ENCODE data around the gene ENOX2.

Gene ENOX2

DNA sequence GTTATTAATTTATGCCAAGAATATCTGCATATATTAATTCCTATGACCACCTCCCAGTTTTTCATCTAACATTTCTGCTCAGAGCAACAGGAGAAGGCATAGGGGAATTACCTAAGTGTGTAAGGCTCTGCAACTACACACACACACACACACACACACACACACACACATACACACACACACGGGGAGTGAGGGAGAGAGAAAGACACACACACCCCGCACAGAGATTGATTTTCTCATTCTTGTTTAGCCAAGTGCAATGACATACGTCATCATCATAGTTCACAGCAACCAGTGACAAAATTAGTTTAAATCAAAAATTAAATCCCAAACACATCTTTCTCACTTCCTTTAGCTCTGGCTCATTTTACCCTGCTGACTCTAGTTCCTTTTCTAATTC is 298.1 kb downstream of the ENOX2 start:
- DNase-seq, result no peak

DNA sequence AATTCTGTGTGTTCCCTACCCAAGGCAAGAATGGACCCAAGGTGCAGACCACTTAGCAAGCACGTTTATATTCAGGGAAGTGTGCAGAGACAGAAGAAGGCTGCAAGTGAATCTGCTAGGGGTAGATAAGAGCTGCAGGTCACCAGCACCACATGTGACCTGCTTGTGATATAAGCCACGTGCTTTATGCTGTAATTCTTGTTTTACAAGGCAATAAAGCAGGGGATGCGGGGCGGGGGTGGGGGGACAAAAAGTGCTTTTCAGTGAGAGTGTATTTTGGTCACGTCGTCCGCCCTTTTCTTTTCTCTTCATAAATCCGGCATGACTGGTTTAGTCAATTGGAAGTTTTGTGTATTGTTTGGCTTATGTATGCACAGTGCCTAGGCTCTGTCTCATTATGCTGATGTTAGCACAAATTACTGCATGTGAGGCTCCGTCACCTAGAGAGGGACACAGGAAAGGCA is 308.5 kb downstream of the ENOX2 start:
- no peak for DNase-seq

DNA sequence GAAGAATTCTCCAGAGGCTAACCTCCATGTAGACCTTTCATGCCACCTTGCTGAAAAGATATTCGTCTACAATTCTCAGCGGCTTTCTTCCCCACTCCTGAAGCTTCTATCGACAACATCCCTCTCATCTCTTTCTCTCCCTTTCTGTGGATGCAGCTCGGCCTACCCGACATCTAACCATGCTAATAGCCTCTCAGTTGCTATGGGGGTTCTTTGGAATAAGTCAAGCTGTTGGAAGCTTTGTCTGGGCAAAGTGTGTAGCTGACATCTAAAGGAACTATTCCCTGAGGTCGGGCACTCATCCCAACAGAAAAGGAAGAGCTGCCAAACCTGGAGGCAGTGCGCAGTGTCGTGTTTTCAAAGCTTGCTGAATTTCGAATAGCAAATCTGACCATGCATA is 309.1 kb downstream of the ENOX2 start:
- no peak for DNase-seq

DNA sequence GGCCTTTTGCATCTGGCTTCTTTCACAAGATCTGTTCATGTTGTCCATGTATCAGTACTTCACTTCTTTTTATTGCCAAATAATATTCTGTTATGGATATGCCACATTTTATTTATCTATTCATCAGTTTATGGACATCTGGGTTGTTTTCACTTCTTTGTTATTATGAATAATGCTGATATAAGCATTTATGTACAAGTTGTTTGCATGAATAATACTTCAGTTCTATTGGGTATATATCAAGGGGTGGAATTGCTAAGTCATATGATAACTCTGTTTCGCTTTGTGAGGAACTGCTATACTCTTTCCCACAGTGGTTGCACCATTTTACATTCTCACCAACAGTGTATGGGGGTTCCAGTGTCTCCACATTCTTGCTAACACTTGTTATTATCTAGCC is 310.8 kb downstream of the ENOX2 start:
- no peak for DNase-seq

DNA sequence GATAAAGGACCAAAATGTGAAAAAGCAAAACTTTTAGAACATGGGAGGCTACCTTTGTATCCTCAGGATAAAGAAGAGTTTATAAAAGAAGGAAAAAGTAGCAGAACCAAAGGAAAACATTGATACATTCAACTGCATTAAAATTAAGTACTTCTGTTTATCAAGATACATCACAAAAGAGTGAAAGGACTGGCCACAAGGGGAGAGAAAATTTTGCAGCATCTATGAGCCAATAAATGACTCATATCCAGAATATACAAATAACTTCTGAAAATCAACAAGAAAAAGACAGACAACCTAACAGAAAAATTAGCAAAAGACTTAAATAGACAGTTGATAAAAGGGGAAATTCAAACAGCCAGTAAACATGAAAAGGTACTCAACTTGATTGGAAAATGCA is 324.1 kb downstream of the ENOX2 start:
- no peak for DNase-seq

DNA sequence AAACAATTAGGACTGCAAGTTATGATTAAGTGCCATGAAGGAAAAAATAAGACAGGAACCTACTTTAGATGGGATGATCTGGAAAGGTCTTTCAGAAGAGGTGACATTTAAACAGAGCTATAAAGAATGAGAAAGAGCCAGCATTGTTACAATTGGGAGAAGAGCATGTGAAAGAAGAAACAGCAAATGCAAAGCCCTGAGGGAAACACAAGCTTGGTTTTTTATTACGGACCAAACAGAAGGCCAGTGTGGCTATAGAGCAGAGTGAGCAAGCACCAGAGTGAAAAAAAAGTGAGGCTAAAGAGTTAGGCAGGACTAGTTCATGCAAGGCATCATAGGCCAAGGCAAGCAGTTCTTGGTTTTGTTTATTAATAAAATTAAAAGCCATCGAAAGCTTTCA is 325.6 kb downstream of the ENOX2 start:
- DNase-seq, result no peak

DNA sequence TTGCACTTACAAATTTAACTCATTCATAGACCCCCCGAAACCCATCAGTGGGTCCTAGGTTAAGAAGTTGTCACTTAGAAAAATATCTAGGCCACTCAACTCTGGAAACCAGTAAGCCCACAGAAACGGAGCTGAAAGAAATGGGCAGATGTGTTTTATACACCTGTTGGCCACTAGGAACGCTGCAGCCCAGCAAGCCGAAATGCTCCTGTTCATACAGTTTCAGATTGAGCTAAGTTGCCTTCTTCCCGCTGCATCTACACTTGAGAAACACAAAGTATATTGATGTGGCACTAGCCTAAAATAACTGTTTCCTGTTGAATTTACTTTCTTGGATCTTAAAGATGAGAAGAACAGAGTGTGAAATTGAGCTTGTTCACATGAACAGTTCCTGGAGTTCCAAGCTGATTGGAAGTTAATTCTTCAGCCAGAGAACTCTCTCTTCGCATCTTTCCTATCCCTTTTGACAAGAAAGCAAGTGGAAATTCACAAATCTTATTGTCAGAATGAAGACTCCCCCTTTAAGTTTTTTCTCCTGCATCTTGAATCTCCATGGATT is 327.1 kb downstream of the ENOX2 start:
- peak; percentile 23 for DNase-seq
